Measurements from ENCODE around the gene GABARAP. TPM values are rescaled to one million over a fixed set of nuclear protein-coding genes. Genes with fewer than 3 reads are reported as not detected.
A peak's percentile ranks its signal among the peaks of the same experiment; 100 is the strongest.

Gene GABARAP
- total and polyA plus RNA-seq, 2 of the 13 experiments (the other 11 are each of a cell fraction or from before 2014, with no cell fraction given), result 161 to 310 TPM

DNA sequence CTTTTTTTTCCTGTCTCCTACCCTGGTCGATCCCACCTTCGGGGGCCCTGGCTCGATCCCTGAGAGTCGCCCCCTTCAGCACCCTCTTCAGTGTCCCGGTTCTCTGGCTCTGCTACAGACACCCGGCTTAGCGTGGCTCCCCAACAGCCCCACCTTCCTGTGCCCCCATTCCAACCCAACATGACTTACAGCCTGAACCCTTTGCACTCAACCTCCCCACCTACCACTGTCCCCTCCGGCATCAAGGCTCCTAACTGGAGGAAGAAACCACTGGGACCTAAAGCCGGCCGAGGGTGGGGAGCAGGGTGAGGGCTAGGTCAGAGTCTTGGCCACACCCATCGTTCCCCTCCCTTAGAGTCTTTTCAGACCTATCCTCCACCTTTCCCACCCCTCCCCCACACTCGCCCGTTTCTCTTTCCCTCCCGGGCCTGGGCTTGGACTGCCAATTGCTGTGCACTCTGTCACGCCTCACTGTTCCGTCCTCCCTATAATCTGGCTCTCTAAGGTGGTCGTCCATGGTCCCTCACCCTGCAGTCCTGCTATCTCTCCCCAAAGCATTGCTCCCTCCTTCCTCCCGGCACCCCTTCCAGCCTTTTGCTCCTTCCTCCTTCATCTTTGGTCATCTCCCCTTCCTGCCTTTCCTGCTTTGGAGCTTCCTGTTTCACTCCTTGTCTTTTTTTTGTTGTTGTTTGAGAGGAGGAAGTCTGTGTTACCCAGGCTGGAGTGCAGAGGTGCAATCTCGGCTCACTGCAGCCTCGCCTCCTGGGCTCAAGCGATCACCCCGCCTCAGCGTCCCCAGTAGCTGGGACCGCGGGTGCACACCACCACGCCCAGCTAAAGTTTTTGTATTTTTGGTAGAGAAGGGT lies 20.9 kb upstream of the GABARAP start (continued):
- TF ChIP-seq ZNF589 (CRISPR knock-in tag; conservative IDR thresholded peaks at IDR 0.05) (no peak), RFX3 (CRISPR knock-in tag; IDR thresholded peaks at IDR 0.05) (no peak), ZBTB7A (CRISPR knock-in tag; IDR thresholded peaks at IDR 0.05) (no peak), ZBTB21 (CRISPR knock-in tag; IDR thresholded peaks at IDR 0.05) (no peak), MAF1 (CRISPR knock-in tag; IDR thresholded peaks at IDR 0.05; ENCODE audit: borderline replicate concordance) (no peak), ZNF768 (CRISPR knock-in tag; IDR thresholded peaks at IDR 0.05) (peak; percentile 35; the same call in 1 of the 2 replicates), GATA4 (IDR thresholded peaks at IDR 0.05; ENCODE audit: borderline replicate concordance, low read depth) (no peak), CREM (IDR thresholded peaks at IDR 0.05) (no peak), CREM (CRISPR knock-in tag; IDR thresholded peaks at IDR 0.05) (no peak)

- Histone ChIP-seq H3K36me3 (replicated peaks in 1 of 2; ENCODE audit: control insufficient read depth in 1 of 2, insufficient read depth in 2 of 2, low read length in 2 of 2) (no peaks in the 10 kb centered on the region), H3K4me2 (ENCODE audit: low read depth, low read length) (no peak within 1 kb of the TSS), H3K79me2 (ENCODE audit: insufficient read depth, low read length) (no peaks in the 10 kb centered on the region), H3K27ac (ENCODE audit: extremely low read length, insufficient read depth, low read length) (no peak within 1 kb of the TSS), H4K20me1 (ENCODE audit: insufficient read depth, low read length) (no peaks in the 10 kb centered on the region), H2AFZ (ENCODE audit: low read length) (no peak within 1 kb of the TSS), H3K27me3 (ENCODE audit: control insufficient read depth in 1 of 2, insufficient read depth in 2 of 2, low read length in 2 of 2) (no peaks in the 10 kb centered on the region), H3K9ac (ENCODE audit: insufficient read depth, low read depth, low read length) (no peak within 1 kb of the TSS), H3K4me1 (ENCODE audit: insufficient read depth, low read length) (peaks cover 72% of the 10 kb centered on the region), H3K4me3 (replicated peaks in 1 of 3; ENCODE audit: insufficient read depth in 1 of 3, low read depth in 2 of 3, low read length in 3 of 3) (no peak within 1 kb of the TSS), H3K9me3 (ENCODE audit: low read length) (no peaks in the 10 kb centered on the region)
- ChIA-PET CTCF (ENCODE audit: low intra/inter-chr PET ratio, low total read pairs) (no interaction called here), POLR2A (no interaction called here)
- WGBS (ENCODE audit: low lambda C conversion rate), result 96% methylated on average over 62 of the region's 64 CpGs
- no TSS peak for BruUV-seq (replicated peaks)
- DNase-seq (ENCODE audit: low spot score) (no peak), FAIRE-seq (no peak), ATAC-seq (no peak)
- in situ Hi-C loops (cut with HindIII; ENCODE audit: extremely low pct_ligation_motif_present, low pct_unique_long_range_greater_than_20kb), result no loop called here
- intact Hi-C loops (cut with micrococcal nuclease; ENCODE audit: unreplicated experiment), result no loop called here
- TF ChIP-seq AGO2 (optimal IDR thresholded peaks at IDR 0.05; ENCODE audit: low read depth, low read length), result peak; percentile 2
- TF ChIP-seq, protein P1, sequence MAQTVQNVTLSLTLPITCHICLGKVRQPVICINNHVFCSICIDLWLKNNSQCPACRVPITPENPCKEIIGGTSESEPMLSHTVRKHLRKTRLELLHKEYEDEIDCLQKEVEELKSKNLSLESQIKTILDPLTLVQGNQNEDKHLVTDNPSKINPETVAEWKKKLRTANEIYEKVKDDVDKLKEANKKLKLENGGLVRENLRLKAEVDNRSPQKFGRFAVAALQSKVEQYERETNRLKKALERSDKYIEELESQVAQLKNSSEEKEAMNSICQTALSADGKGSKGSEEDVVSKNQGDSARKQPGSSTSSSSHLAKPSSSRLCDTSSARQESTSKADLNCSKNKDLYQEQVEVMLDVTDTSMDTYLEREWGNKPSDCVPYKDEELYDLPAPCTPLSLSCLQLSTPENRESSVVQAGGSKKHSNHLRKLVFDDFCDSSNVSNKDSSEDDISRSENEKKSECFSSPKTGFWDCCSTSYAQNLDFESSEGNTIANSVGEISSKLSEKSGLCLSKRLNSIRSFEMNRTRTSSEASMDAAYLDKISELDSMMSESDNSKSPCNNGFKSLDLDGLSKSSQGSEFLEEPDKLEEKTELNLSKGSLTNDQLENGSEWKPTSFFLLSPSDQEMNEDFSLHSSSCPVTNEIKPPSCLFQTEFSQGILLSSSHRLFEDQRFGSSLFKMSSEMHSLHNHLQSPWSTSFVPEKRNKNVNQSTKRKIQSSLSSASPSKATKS (CRISPR knock-in tag; IDR thresholded peaks at IDR 0.05), result no peak
These were observed 20.1 kb upstream of the GABARAP start, which contains the start of gene CLDN7 for GRCh38 chr17:7262192-7262934. Gene CLDN7, minus strand, starts transcription at chr17:7262478. Its CDS starts 435 bp downstream, at chr17:7262043.
